CD14-positive monocyte (primary cell): ENCODE results near the gene THAP7. TPM values are rescaled to one million over a fixed set of nuclear protein-coding genes. Genes with fewer than 3 reads are reported as not detected.

Experiments used
- DNase-seq, 3 donors: peaks; one replicate each; pipeline ENCODE4 v3.0.0-alpha.2; 2011 to 2022
- H2AFZ ChIP-seq: 2 replicates; pipeline ENCODE4 v1.6.0; 2012; ENCODE audit warnings: mild to moderate bottlenecking, low read depth, low read length, inconsistent platforms; ENCODE audit not compliant: insufficient read depth, poor library complexity, severe bottlenecking
- H3K27ac ChIP-seq, 2 donors: 1 replicate in 1 of 2; 2 replicates in 1 of 2; pipeline ENCODE4 v1.5.1; 2012 to 2013; ENCODE audit warnings: low read length in 2 of 2, control low read depth in 1 of 2, inconsistent platforms in 1 of 2, low read depth in 1 of 2, mild to moderate bottlenecking in 1 of 2
- H3K27me3 ChIP-seq, 2 donors: one replicate each; pipeline versions ENCODE4 v1.6.0 to v1.6.1; 2011 to 2013; ENCODE audit warnings: low read length in 2 of 2; ENCODE audit not compliant: control insufficient read depth in 2 of 2, insufficient read depth in 2 of 2
- H3K36me3 ChIP-seq, 2 donors: replicated peaks in 1 of 2; 1 replicate in 1 of 2; 2 replicates in 1 of 2; pipeline versions ENCODE4 v1.5.1 to v1.6.1; 2012 to 2013; ENCODE audit warnings: low read length in 2 of 2, control low read depth in 1 of 2, inconsistent platforms in 1 of 2, mild to moderate bottlenecking in 1 of 2; ENCODE audit not compliant: insufficient read depth in 2 of 2, control insufficient read depth in 1 of 2
- H3K4me1 ChIP-seq, 2 donors: 1 replicate in 1 of 2; 2 replicates in 1 of 2; pipeline versions ENCODE4 v1.5.1 to v1.6.1; 2012 to 2013; ENCODE audit warnings: low read length in 2 of 2, control low read depth in 1 of 2, inconsistent platforms in 1 of 2, mild to moderate bottlenecking in 1 of 2, moderate library complexity in 1 of 2; ENCODE audit not compliant: insufficient read depth in 2 of 2, control insufficient read depth in 1 of 2
- H3K4me2 ChIP-seq: replicated peaks from 2 replicates; pipeline ENCODE3; 2012; ENCODE audit warnings: low read length, moderate library complexity, mild to moderate bottlenecking; ENCODE audit not compliant: poor library complexity, severe bottlenecking; ENCODE audit errors: extremely low read depth
- H3K4me3 ChIP-seq, 3 experiments: fragments of 200-600 bp in 1 of 3; sonication (generic) in 1 of 3; replicated peaks in 1 of 3; 1 replicate in 2 of 3; 2 replicates in 1 of 3; pipeline ENCODE4 v1.5.1; 2011 to 2013; ENCODE audit warnings: low read length in 3 of 3, mild to moderate bottlenecking in 3 of 3, control low read depth in 2 of 3, low read depth in 2 of 3, inconsistent platforms in 1 of 3, moderate library complexity in 1 of 3
- H3K79me2 ChIP-seq: 2 replicates; pipeline ENCODE4 v1.6.0; 2012; ENCODE audit warnings: mild to moderate bottlenecking, control low read depth, inconsistent platforms, low read length, moderate library complexity; ENCODE audit not compliant: insufficient read depth
- H3K9ac ChIP-seq: 2 replicates; pipeline ENCODE4 v1.6.0; 2017; ENCODE audit warnings: low read length, mild to moderate bottlenecking; ENCODE audit not compliant: insufficient read depth, poor library complexity, severe bottlenecking
- H3K9me3 ChIP-seq, 2 donors: replicated peaks in 1 of 2; 1 replicate in 1 of 2; 2 replicates in 1 of 2; pipeline versions ENCODE4 v1.5.1 to v1.6.1; 2012 to 2013; ENCODE audit warnings: low read length in 2 of 2, control low read depth in 1 of 2; ENCODE audit not compliant: control insufficient read depth in 1 of 2, insufficient read depth in 1 of 2
- H4K20me1 ChIP-seq: 2 replicates; pipeline ENCODE4 v1.6.0; 2012; ENCODE audit warnings: mild to moderate bottlenecking, low read length, control low read depth, moderate library complexity; ENCODE audit not compliant: insufficient read depth
- H3K27ac Mint-ChIP-seq, 7 donors: one replicate each; pipeline ENCODE4 v1.8.0; 2020; ENCODE audit warnings: mild to moderate bottlenecking in 7 of 7, mixed read lengths in 7 of 7, moderate library complexity in 6 of 7, inconsistent platforms in 2 of 7
- H3K27me3 Mint-ChIP-seq, 3 donors: one replicate each; pipeline ENCODE4 v1.8.0; 2021 to 2022; ENCODE audit warnings: low read depth in 3 of 3, mild to moderate bottlenecking in 3 of 3, mixed read lengths in 3 of 3, moderate library complexity in 3 of 3, inconsistent platforms in 1 of 3
- H3K36me3 Mint-ChIP-seq, 2 donors: one replicate each; pipeline ENCODE4 v1.8.0; 2020; ENCODE audit warnings: mixed read lengths in 2 of 2, inconsistent platforms in 1 of 2, mild to moderate bottlenecking in 1 of 2
- H3K4me1 Mint-ChIP-seq: one replicate; pipeline ENCODE4 v1.8.0; 2020; ENCODE audit warnings: mild to moderate bottlenecking, mixed read lengths
- H3K4me3 Mint-ChIP-seq, 2 donors: one replicate each; pipeline ENCODE4 v1.8.0; 2020; ENCODE audit warnings: mild to moderate bottlenecking in 2 of 2, mixed read lengths in 2 of 2, moderate library complexity in 1 of 2
- H3K9me3 Mint-ChIP-seq, 7 donors: one replicate each; pipeline ENCODE4 v1.8.0; 2020 to 2022; ENCODE audit warnings: mixed read lengths in 7 of 7, mild to moderate bottlenecking in 6 of 7, moderate library complexity in 6 of 7, inconsistent platforms in 2 of 7
- WGBS: methylation state at CpG from one replicate; pipeline ENCODE4 v1.1.5; 2013; ENCODE audit warnings: missing lambda C conversion rate; ENCODE audit not compliant: insufficient coverage; 5-methylcytosine and 5-hydroxymethylcytosine counted together
- intact Hi-C, 2 donors: fragments of 100-400 bp; cut with micrococcal nuclease; formaldehyde crosslinking; loops; one replicate each; pipeline versions ENCODE4 v1.15.0 to v1.15.1; 2023
- polyA plus RNA-seq, 3 donors: library from polyadenylated mRNA; depleted of rRNA in 1 of 3; unstranded in 2 of 3; stranded (reverse) in 1 of 3; fragments of 300-500 nt in 2 of 3; fragments of >200 nt in 1 of 3; fragmentation: Illumina TruSeq in 2 of 3; gene quantifications; 1 replicate in 2 of 3; 2 replicates in 1 of 3; pipeline ENCODE4 v1.2.3, GENCODE V29; 2012 to 2021
- TF ChIP-seq, protein P1 (sequence below): fragments of 200-600 bp; IDR thresholded peaks from one replicate; pipeline ENCODE4 v1.8.0; 2022; ENCODE audit warnings: antibody characterized with exemption, mild to moderate bottlenecking

THAP7 gene
- polyA plus RNA-seq, 3 donors, result 18.4 to 22.9 (median 19.8) TPM

- peak overlapping the region; percentile 30 for H3K9ac ChIP-seq
Measured at GRCh38 chr22:21014202-21014725, 12.3 kb upstream of the THAP7 start.

GRCh38 chr22:21013657-21014201 is 11.8 kb upstream of the THAP7 start:
- intact Hi-C loops, result loop anchor here in 1 of 2 donors (5.0 to 10.0 kb wide), 2 partner anchors 51 to 129 kb away; no protein-coding TSS in a partner anchor
- H3K4me3 ChIP-seq, result peak overlapping the region; percentile 7 to 73 (median 27)
- peaks cover 0 to 3% (median 0%) of the 10 kb centered on the region in 7 donors for H3K9me3 Mint-ChIP-seq

More at GRCh38 chr22:21014202-21014725, 12.3 kb upstream of the THAP7 start:
- Mint-ChIP-seq H3K4me1 (peaks cover 13% of the 10 kb centered on the region), H3K27me3 (peaks cover 9 to 42% (median 13%) of the 10 kb centered on the region in 3 donors), H3K4me3 (peak overlapping the region; percentile 78 to 92), H3K27ac (peak overlapping the region; percentile 21 to 92 (median 79)), H3K9me3 (peaks cover 0 to 3% (median 0%) of the 10 kb centered on the region in 7 donors), H3K36me3 (no peaks in the 10 kb centered on the region)
- peak overlapping the region; percentile 80 for H3K4me2 ChIP-seq
- H3K36me3 ChIP-seq, result no peaks in the 10 kb centered on the region
- peak; percentile 85 to 89 (median 88) for DNase-seq
- intact Hi-C loops, result loop anchor here in 1 of 2 donors (5.0 to 10.0 kb wide), 2 partner anchors 52 to 129 kb away; no protein-coding TSS in a partner anchor
- H2AFZ ChIP-seq, result peak overlapping the region; percentile 81
- 3% methylated on average over 40 of the region's 40 CpGs for WGBS
- H3K4me3 ChIP-seq, result peak overlapping the region; percentile 7 to 73 (median 27)
- H3K27me3 ChIP-seq, result peaks cover 0 to 14% of the 10 kb centered on the region in 2 donors
- TF ChIP-seq, protein P1, sequence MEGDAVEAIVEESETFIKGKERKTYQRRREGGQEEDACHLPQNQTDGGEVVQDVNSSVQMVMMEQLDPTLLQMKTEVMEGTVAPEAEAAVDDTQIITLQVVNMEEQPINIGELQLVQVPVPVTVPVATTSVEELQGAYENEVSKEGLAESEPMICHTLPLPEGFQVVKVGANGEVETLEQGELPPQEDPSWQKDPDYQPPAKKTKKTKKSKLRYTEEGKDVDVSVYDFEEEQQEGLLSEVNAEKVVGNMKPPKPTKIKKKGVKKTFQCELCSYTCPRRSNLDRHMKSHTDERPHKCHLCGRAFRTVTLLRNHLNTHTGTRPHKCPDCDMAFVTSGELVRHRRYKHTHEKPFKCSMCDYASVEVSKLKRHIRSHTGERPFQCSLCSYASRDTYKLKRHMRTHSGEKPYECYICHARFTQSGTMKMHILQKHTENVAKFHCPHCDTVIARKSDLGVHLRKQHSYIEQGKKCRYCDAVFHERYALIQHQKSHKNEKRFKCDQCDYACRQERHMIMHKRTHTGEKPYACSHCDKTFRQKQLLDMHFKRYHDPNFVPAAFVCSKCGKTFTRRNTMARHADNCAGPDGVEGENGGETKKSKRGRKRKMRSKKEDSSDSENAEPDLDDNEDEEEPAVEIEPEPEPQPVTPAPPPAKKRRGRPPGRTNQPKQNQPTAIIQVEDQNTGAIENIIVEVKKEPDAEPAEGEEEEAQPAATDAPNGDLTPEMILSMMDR, result no peak
- H3K9me3 ChIP-seq, result no peaks in the 10 kb centered on the region
- H3K27ac ChIP-seq, result no peak overlapping the region
- H3K79me2 ChIP-seq, result no peaks in the 10 kb centered on the region
- no peaks in the 10 kb centered on the region for H4K20me1 ChIP-seq
- H3K4me1 ChIP-seq, result peaks cover 15 to 19% of the 10 kb centered on the region in 2 donors

More at GRCh38 chr22:21013657-21014201, 11.8 kb upstream of the THAP7 start:
- peak overlapping the region; percentile 30 for H3K9ac ChIP-seq
- no peaks in the 10 kb centered on the region for H3K79me2 ChIP-seq
- H3K27me3 Mint-ChIP-seq, result peaks cover 9 to 39% (median 13%) of the 10 kb centered on the region in 3 donors
- H2AFZ ChIP-seq, result peak overlapping the region; percentile 81
- no peaks in the 10 kb centered on the region for H3K9me3 ChIP-seq
- 13% methylated on average over 23 of the region's 24 CpGs for WGBS
- H3K27ac ChIP-seq, result no peak overlapping the region
- H3K4me2 ChIP-seq, result peak overlapping the region; percentile 80
- H3K27me3 ChIP-seq, result peaks cover 0 to 14% of the 10 kb centered on the region in 2 donors
- TF ChIP-seq, protein P1, result no peak
- peaks cover 13% of the 10 kb centered on the region for H3K4me1 Mint-ChIP-seq
- H4K20me1 ChIP-seq, result no peaks in the 10 kb centered on the region
- H3K36me3 Mint-ChIP-seq, result no peaks in the 10 kb centered on the region
- peaks cover 15 to 19% of the 10 kb centered on the region in 2 donors for H3K4me1 ChIP-seq
- peak overlapping the region; percentile 78 to 92 for H3K4me3 Mint-ChIP-seq
- no peaks in the 10 kb centered on the region for H3K36me3 ChIP-seq
- no peak for DNase-seq
- peak overlapping the region in 6 of 7 donors; percentile 21 to 92 (median 75) for H3K27ac Mint-ChIP-seq
